HG02571 (cell line): ENCODE data around the gene SRSF6.
"Not testable (repeated sequence)": the region's sequence is repeated elsewhere in the genome, so short reads cannot be mapped to it uniquely, and the experiment has no call there.

Experiments used
- ATAC-seq: cut with Tn5 transposase; IDR thresholded peaks from one replicate; pipeline ENCODE4 v1.9.1; 2021; ENCODE audit warnings: mild to moderate bottlenecking, moderate library complexity; ENCODE audit not compliant: unreplicated experiment

The SRSF6 gene

DNA sequence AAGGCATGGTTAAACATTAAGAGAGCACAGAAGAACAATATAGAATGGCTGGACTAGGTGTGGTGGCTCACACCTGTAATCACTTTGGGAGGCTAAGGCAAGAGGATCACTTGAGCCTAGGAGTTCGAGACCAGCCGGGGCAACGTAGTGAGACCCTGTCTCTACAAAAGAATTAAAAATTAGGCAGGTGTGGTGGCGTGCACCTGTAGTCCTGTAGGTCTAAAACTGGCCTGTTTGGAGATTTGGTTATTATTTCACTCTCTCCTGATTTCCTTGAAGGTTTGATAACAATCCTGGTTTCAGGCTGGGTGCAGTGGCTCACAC lies 15.6 kb downstream of the SRSF6 start:
- ATAC-seq, result no peak

DNA sequence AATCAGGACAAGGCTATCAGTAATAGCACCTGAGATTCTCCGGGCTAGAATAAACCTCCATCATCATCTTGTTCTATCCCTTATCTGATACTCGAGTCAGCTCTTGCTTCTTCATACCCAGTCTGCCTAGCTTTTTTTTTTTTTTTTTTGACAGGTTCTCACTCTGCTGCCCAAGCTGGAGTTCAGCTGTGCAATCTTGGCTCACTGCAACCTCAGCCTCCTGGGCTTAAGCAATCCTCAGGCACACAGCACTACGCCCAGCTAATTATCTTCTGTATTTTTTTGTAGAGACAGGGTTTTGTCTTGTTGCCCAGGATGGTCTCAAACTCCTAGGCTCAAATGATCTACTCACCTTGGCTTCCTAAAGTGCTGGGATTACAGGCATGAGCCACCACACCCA lies 19.5 kb downstream of the SRSF6 start:
- ATAC-seq, result no peak

GRCh38 chr20:43477619-43478018 lies 19.9 kb downstream of the SRSF6 start:
- ATAC-seq, result no peak

- no peak for ATAC-seq
These were observed 32.3 kb downstream of the SRSF6 start for GRCh38 chr20:43490038-43490437.

DNA sequence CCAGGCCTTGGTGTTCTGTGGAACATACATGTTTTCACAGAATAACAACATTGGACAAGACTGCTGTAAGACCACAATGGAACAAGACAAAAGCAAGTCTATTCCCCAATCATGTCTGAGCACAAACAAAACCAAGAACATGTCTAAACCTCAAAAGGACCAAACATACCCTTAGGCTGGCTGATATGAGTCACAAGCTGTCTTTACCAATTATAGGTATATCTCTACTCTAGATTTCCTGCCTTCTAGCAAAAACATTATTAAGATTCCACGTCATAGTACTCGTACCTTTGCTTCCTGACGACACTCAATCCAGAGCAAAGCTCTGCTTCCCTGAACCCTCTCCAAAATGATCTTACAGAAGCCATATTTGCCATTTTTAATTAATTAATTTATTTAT lies 34.4 kb downstream of the SRSF6 start:
- peak; percentile 58 for ATAC-seq

- no peak for ATAC-seq
These were observed 37.7 kb downstream of the SRSF6 start for GRCh38 chr20:43495388-43495787.

DNA sequence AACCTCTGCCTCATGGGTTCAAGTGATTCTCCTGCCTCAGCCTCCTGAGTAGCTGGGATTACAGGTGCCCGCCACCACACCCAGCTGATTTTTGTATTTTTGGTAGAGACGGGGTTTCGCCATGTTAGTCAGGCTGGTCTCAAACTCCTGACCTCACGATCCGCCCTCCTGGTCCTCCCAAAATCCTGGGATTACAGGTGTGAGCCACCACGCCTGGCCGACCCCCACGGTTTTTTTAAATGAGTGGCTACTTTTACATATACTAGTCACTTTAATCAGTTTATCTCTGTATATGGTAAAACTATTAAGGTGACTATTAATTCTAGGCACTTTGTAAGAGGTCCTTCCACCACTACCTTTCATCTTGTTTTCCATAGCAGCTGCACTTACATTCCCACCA lies 44.3 kb downstream of the SRSF6 start:
- ATAC-seq, result not testable (repeated sequence)

DNA sequence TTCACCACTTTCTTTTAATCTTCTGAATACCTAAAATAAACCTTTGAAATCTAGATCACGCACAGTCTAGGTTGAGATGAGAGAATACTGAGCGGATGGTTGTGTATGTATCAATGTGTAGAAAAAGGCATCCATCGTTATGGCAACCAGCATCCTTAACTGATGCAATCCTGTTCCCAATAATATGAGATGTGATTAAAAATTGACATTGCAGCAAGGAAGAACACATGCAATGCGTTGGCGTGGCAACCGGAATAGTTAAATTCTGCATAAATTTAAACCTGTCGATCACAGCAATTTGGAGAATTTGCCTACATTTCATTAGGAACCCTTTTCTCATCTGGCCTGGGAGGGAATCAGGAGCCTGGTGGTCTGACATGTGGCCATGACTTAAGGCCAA lies 48.5 kb downstream of the SRSF6 start:
- ATAC-seq, result no peak

DNA sequence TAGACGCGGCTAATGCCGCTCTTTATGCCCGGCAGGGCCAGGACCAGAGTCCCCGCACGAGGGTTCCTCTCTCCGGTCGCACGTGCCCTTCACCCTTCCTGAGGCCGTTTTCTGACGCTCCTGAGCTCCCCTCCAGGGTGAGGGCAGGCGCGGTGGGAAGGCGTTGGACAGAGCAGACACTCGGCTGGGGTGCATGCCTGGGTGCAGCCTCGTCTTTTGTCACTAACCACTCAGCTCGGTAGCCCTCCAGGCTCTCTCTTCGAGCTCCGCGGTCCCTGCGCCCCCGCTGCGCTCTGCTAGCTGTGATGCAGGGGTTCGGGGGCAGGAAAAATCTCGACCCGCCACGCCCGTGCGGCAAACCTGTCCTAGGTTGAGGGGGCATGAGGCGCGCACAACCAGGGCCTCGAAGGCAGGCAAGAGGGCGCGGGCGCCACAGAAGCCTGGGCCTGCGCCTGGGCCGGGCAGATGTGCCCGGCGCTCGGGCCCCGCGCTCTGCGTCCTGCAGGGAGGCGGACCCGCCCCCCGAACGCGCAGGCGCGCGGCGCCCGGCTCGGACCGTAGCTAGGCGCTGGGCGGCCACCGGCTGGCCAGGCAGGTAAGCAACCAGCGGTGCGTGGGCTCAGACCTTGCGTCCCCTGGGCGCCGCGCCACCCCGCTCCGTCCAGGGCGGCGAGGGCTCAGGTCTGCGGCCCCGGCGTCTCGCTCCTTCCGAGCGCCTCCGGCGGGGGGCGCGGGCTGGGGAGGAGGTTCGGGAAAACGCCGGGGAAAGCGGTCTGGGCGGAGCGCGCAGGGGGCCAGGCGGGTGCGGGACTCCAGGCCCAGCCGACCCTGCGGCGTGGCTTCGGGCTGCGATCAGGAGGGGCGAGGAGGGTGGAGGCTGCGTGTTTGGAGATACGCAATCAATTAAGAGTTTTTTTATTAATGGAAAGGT lies 49.7 kb downstream of the SRSF6 start, which contains the start of gene L3MBTL1:
L3MBTL1 (plus strand) TSS at position 548 of the 931 bp plus-strand sequence. CDS start 5,807 bp downstream, outside the sequence.
- no peak for ATAC-seq

DNA sequence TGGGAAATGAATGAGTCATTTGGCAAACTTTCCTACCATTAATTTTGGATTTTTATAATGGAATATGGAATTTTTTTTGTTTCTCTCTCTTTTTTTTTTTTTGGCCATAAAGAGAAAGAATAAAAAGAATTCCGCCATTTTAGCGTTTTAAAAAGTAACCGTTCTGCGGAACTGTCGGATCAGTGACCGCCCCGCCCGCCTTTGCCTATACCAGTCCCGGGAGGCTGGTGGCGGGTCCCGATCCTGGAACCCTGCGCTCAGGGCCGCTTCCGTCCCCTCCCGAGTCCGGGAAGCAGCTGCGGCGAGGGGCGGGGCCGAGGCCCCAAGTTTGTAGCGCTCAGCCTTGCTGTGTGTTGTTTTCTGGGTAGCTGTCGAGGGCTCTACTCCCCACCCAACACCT lies 50.4 kb downstream of the SRSF6 start:
- no peak for ATAC-seq

DNA sequence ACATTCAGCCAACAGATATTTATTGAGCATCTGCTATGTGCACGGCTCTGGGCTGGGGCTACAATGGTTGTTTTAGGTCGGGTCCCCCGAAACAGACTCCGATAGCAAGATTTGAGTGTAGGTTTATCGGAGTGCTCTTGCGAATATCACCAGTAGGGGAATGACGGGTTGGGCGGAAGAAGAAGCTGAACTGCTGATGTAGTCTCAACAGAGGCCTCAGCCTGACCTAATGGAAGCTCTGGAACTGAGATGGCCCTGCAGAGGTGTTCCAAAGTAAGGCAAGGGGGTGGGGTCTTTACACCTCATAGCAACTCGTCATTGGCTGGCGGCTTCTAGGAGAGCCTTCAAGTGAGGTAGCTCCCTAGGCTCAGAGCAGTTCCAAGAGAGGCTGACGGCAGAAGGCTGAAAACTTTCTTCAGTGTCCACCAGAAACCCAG lies 50.9 kb downstream of the SRSF6 start:
- ATAC-seq, result no peak

DNA sequence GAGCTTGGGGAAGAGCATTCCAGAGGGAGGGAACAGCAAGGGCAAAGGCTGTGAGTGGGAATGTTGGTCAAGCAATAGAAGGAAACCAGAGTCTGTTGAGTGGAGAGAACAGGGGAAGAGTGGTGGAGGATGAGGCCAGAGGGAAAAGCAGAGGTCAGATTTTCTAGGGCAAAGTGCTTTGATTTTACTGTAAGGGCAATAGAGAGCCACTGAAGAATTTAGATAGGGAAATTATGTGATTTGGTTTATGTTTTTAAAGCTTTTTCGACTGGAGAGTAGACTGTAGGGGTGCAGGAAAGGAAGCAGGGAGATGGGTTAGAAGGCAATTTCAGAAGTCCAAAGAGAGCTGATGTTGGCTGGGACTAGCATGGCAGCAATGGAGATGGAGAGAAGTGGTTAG lies 54.2 kb downstream of the SRSF6 start:
- ATAC-seq, result no peak

GRCh38 chr20:43513372-43513930 lies 55.8 kb downstream of the SRSF6 start:
- ATAC-seq, result no peak
